GM18909 (cell line): Measurements from ENCODE around the gene MOGAT3.

Source experiments
- ATAC-seq: cut with Tn5 transposase; IDR thresholded peaks from one replicate; pipeline ENCODE4 v1.9.1; 2021; ENCODE audit warnings: mild to moderate bottlenecking; ENCODE audit not compliant: unreplicated experiment, poor library complexity

Gene MOGAT3

GRCh38 chr7:101163279-101164070, 37.4 kb downstream of the MOGAT3 start:
- ATAC-seq: no peak

- no peak for ATAC-seq
Observed at GRCh38 chr7:101162551-101163278, 38.1 kb downstream of the MOGAT3 start.

GRCh38 chr7:101161692-101162471, 39.0 kb downstream of the MOGAT3 start:
- ATAC-seq: no peak

GRCh38 chr7:101160910-101161309, 39.9 kb downstream of the MOGAT3 start:
- ATAC-seq: no peak

GRCh38 chr7:101159696-101160674, 40.9 kb downstream of the MOGAT3 start:
- no peak for ATAC-seq

- ATAC-seq: no peak
Observed at GRCh38 chr7:101156866-101157589, 43.8 kb downstream of the MOGAT3 start.

GRCh38 chr7:101156277-101156676, 44.6 kb downstream of the MOGAT3 start:
- no peak for ATAC-seq

GRCh38 chr7:101155303-101155702, 45.5 kb downstream of the MOGAT3 start:
- ATAC-seq: no peak

GRCh38 chr7:101154693-101155102, 46.1 kb downstream of the MOGAT3 start:
- ATAC-seq: peak; percentile 26

GRCh38 chr7:101153969-101154692, 46.7 kb downstream of the MOGAT3 start, which contains the start of gene AP1S1:
Gene AP1S1 (plus strand): TSS chr7:101154476. CDS start chr7:101154515, 39 bp downstream.
- peak; percentile 81 for ATAC-seq

GRCh38 chr7:101151908-101152651, 48.8 kb downstream of the MOGAT3 start:
- ATAC-seq: no peak
